HG02938 (cell line): ENCODE results near the gene CNTN5.
"Not testable (repeated sequence)": the region's sequence is repeated elsewhere in the genome, so short reads cannot be mapped to it uniquely, and the experiment has no call there.

Experiments
- ATAC-seq: cut with Tn5 transposase; IDR thresholded peaks from one replicate; pipeline ENCODE4 v1.9.1; 2021; ENCODE audit warnings: mild to moderate bottlenecking, moderate library complexity; ENCODE audit not compliant: unreplicated experiment

The CNTN5 gene

DNA sequence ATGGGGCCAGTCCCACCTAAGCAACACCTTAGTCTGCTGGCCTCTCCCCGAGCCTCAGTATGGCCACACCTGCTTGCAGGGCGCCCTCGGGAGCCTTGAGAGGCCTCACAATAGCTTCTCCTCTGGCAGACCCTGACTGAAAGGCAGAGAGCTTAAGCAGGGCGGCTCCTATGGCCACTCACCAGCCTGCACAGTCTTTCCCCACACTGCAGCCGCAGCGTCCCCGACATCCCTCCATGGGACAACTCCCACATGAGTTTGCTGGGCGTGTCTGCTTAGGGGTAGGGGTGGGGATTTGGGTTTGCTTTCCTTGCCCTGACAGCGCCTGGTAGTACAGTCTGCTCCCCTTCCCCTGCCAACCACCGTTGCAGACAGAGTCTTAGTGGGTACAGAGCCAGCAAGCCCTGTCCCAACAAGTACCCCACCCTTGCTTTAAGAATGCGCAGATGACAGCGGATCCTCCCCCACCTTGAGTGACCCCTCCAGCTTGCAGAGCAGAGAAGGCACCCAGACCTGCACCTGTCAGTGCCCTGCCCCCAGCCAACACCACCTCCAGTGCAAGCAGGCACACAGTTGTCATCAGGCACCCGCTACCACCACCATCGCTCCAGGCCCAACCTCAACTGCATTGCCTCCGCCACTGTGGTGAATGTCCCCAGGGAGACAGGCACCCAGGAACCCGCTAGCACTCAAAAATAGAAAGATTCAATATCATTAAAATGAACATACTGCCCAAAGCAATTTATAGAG lies 1252.5 kb downstream of the CNTN5 start:
- ATAC-seq = no peak

DNA sequence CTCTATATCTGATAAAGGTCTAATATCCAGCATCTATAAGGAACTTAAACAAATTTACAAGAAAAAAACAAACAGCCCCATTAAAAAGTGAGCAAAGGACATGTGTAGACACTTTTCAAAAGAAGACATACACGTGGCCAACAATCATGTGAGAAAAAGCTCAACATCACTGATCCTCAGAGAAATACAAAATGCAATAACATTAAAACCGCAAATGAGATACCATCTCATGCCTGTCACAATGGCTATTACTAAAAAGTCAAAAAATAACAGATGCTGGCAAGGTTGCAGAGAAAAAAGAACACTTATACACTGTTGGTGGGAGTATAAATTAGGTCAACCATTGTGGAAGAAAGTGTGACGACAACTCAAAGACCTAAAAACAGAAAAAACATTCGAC lies 1253.7 kb downstream of the CNTN5 start:
- ATAC-seq = not testable (repeated sequence)

DNA sequence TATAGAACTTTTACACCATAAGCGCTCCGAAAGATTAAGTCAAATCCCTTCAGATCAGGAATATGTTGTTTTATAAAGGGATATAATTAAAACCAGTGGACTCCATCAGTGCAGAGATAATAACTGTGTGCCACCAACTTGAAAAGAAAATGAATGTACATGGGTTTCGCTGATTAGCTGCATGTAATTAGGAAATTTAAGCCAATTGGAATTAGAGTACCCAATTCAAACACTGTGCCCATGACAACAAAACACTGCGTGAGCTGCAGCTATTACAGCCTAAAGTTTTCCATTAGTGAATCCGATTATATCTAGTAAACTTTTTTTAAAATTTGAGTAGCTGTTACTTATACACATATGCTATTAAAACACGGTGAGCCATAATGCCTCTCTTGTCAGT lies 1274.0 kb downstream of the CNTN5 start:
- ATAC-seq = no peak

DNA sequence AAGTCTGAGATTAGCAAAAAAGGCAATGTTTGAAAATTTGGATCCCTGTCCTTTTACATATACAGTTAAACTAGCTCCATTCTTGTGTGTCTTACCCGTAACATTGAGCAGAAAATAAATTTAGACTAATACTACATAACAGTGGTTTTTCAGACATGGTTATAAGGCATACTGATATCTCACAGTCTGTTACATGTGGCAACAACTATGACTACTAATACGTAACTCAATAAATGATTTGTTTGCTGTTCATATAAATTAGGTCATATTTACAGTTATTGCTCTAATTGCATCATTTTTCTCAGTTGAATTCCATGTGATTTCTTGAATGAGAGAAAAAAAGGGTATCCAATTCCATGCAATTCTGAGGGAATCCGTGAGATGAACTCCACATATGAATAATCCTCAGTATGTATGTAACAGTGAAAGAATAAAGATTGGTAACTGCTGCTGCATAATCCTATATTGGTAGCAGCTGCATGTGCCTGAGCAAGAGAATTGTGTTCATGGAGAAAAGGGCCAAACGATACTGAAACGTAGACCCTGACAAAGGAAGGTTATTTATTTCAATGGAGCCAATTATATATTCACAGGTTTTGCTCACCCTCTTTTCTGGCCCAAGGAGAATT lies 1275.4 kb downstream of the CNTN5 start:
- no peak for ATAC-seq

DNA sequence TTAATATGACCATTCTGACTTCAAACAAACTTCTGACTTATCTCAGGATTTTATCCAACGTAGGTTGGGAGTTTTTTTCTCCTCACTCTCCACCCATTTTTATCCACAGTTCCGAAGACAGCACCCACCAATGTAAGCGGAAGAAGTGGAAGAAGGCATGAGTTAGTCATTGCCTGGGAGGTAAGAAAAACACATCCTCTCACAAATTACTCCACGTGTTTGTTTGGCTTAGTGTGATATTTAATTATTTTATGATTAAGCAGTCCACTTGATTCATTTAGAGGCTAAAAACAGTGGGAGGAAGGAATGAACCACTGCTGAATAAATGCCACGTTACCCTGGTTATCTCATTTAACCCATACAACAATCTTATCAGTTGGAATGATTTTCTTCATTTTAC lies 1276.8 kb downstream of the CNTN5 start:
- no peak for ATAC-seq

DNA sequence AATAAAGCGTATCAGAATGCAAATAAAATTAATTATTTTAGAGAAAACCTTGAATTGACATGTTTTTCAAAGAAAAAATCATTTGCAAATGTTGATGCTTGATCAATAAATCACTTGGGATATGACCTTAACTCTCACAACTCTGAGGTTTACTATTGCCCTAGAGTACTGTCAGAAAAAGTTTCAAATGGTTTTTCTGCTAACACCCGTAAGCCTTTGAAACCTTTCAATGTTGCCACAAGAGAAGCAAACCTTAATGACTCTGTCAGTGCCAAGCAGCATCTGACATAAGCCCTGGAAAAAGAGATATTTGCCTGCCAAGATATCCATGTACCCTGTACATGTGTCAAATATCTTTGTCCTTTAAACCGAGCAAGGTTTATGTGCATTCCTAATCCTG lies 1282.1 kb downstream of the CNTN5 start:
- ATAC-seq = no peak

DNA sequence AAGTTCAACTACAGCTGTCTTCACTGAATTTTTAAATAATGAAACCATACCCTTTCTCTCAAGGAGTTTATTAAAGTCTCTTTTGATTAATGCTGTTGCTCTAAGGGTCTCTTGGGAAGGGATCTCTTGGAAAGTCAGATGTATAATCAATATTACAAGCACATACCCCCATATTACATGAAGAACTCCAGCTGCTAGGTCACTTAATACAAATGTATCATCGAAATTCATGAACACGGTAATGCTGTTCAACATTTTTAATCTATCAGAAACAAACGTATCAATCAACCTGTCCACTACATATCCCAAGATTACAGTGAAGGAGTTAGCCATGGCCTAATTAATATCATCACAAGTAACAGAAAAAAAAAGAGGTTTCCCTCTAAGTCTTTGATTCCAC lies 1283.1 kb downstream of the CNTN5 start:
- no peak for ATAC-seq

DNA sequence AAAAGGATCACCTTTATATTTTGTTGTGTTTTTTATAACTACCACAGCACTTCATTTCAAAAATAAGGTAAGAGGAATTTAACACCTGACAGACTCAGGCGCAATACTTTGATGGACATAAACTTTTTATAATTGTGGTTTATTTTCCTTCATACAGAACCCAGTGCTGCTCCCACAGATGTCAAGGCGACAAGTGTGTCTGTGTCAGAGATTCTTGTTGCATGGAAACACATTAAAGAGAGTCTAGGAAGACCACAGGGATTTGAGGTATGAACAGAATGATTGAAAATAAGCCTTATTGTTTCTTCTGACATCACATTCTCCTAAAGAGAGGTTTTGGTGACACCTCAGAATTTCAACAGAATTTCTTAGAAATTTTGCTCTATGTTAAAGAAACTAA lies 1287.5 kb downstream of the CNTN5 start:
- ATAC-seq = no peak

DNA sequence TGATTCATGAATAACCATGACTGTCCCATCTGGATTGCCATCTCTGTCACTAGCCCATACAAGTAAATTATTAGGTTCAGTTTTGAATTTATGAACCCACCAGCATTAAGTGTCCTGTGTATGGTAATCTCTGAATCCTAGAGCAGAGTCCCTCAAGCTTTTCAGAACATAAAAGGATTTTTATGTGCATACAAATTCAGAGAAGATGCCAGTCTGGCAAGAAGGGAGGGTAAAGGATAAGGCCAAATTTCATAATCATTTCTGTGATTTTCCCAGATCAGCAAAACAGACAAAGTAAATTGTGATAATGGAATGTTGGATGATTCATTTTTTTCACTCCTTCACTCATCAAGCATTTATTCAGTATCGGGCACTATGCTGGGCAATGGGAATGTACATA lies 1295.2 kb downstream of the CNTN5 start:
- no peak for ATAC-seq

DNA sequence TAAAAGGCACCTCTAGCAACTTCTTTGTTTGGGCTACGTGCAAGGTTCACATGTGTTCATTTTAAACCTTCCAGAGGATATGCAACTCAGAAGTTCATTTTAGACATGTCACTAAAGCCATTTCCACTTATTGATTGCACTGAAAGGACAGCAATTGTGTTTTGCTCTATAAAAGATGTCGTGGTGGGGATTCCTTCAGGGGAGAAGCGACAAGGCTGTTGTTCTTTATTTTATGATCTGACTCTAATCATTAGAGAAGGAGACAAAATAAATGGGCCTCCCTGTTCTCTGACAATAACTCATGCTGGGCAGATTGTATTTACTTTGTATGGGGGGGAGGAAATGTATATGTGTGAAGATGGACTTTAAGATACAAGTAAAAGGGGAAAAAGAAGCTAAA lies 1296.2 kb downstream of the CNTN5 start:
- ATAC-seq = no peak

DNA sequence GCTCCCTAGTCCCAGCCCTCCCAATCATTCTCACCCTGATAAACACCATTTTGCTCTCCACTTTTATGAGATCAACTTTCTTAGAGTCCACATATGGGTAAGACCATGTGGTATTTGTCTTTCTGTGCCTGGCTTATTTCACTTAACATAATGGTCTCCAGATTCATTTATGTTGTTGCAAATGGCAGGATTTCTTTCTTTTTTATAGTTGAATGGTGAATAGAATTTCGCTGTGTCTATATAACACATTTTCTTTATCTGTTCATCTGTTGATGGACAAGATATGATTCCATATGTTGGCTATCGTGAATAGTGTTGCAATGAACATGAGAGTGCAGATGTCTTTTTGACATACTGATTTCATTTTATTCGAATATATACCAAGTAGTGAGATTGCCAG lies 1298.9 kb downstream of the CNTN5 start:
- ATAC-seq = no peak

DNA sequence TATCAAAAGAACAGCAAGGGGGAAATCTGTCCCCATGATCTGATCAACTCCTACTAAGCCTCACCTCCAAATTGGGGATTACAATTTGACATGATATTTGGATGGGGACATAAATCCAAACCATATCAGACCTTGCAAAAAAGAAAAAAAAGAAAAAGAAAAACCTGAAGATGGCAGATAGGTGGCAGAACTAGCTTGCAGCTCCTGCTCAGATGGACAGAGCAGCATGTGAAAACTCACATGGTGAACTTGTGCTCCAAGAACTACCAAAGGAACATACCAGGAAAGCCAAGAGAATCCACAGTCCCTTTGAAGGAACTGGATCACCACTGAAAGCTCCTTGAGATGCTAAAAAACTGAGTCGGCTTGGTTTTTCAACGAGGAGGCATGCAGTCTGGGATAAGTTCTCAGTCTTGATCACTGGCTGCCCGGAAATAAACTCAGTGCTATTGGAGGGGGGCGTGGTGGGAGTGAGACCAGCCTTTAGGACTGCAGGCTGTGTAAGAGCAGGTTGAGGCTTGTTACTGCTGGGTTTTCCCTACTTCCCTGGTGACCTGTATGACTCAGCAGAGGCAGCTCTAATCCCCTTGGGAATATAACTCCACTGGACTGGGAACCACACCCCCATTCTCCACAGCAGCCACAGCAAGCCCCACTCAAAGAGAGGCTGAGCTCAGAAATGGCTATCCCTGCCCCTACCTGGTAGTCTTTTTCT lies 1308.0 kb downstream of the CNTN5 start:
- no peak for ATAC-seq

DNA sequence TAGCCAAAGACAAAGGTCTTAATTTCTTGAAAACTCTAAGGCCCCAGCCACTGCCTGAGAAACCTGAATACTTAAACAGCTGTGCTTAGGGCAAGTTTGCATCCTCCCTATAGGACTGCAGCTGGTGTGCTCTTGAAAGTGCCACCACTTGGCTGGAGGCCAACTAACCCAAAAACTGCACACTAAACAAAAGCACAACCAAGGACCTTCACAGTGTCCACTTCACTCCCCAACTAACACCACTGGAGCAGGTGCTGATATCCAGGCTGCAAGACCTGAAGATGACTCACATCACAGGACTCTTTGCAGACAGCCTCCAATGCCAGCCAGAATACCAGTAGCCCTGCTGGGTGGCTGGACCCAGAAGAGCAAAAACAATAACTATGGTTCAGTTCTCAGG lies 1308.6 kb downstream of the CNTN5 start:
- no peak for ATAC-seq

DNA sequence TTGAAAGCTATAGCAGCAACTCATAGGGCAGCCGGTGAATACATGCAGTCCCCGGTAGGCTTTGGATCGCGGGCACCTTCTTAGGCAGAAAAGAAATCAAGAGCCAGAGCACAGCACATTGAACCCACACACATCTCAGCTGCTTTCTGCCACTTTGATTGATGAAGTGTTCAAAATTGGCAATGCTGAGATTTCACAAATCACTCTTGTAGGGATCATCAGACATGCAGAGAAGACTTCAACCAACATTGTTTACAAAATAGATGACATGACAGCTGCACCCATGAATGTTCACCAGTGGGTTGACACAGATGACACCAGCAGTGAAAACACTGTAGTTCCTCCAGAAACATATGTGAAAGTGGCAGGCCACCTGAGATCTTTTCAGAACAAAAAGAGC lies 1316.1 kb downstream of the CNTN5 start:
- no peak for ATAC-seq

DNA sequence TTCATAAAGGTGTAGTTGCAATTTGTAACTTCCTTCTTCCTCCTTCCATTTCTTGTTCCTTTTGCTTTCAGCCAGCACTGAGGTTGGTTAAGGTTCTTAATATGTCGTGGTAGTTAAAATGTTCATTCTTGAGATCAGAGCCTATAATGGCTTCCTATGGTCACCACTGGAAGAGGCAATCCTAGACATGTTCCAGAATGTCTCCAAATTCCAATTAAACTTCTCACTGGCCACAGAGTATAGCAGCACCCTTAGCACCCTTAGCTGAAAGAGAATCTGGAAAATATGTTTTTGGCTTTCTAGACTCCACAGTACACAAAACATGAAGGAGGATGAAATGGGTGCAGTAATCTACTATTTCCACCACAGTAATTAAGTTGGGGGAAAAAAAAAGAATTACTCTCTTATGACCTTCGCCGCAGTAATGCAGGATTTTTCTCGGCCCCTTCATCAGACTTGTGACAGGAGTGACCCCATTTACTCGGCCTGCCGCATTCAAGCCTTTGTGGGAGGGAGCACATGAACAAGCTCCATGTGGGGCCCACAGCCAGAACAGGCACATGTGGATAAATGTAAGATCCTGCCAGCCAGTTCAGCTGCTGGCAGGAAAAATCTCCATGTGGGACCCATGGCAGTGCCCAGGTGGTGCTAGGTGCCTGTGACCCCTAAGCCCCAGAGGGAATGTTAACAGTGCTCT lies 1317.5 kb downstream of the CNTN5 start:
- ATAC-seq = no peak

DNA sequence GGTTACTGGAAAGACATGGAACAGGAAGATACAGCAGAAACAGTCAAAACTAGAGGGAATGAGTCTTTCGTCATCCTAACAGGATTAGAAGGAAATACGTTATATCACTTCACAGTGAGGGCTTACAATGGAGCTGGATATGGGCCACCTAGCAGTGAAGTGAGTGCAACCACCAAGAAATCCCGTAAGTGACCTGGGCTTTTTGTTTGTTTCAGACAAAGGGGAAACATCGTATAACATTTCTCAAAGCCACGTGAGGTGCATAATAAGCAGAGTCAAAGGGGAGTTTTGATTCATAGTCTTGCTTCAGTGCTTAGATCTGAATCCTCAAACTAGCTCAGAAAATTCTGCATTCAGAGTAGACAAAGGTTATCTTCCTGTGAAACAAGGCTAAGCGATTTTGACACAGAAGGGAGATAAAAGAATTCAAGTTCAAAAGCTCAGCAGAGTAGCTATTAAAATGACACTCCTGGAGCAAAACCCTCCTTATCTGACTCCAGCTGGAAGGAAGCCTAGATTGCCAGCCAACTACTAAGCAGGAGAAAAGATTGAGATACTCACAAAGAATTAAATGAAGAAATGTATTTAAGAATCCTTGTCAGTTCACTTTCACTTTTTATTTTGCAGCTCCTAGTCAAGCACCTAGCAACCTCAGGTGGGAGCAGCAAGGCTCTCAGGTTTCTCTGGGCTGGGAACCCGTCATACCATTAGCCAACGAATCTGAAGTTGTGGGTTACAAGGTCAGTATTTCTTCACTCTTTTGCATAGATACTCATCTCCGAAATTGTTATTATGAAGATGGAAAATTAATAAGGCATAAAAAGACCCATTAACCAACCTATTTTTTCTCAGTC lies 1319.9 kb downstream of the CNTN5 start:
- no peak for ATAC-seq

DNA sequence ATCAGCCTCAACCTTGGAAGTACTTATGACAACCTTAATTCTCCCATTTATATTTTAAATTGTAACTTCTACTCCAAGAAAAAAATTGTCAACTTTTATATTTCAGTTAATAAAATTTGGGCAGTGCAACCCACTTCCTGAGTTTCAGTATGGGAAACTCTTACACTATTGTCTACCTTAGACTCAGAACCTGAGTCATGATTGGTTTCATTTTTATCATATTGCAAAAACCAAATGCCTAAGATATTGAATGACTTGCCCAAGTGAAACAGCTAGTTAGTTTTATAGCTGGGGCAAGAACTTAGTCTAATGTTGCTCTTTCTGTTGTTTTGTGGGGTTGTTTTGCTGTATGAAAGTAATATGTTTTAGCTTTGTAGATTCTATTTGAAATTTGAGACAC lies 1332.3 kb downstream of the CNTN5 start:
- ATAC-seq = no peak

DNA sequence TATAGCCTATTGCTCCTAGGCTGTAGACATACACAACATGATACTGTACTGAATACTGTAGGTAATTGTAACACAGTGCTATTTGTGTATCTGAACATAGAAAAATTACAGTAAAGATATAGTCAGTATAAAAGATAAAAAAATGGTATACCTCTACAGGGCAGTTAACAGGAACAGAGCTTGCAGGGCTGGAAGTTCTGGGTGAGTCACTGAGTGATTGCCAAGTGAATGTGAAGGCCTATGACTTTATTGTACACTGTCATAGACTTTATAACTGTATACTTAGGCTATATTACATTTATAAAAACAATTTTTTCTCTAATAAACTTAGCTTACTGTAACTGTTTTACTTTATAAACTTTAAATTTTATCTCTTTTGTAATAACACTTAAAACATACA lies 1334.0 kb downstream of the CNTN5 start:
- ATAC-seq = no peak

DNA sequence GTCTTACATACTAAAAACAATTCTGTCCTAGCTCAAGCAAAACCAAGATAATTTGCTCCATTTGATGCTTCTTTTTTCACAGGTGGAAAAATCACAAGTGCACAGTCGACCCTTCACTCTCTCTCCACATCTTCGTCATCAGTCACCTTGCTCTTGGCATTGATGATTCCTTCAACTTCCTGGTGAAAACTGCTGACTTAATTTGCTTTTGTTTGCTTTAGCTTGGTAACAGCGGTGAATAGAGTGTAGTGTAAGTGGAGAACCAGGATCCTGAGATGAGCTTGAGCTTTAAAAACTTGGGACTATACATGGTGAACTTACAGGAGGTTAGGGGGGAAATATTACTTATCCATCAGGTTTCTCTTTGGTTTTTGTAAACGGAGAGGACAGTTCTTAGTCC lies 1335.3 kb downstream of the CNTN5 start:
- no peak for ATAC-seq

DNA sequence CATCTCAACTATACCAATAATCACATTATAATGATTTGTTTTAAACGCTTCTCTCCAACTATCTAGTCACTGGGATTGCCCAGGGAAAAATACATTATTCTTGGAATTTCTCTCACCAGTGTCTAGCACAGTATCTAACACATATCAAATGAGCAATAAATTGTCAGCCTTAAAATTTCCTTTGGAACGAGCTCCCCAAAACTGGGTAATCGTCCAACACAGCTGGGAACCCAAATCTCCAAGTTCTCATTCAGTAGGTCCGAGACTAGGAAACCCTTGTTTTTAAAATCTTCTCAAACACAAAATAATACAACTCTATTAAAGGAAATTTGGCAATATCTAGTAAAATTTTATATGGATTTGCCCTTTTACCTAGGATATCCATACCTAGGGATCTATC lies 1338.5 kb downstream of the CNTN5 start:
- ATAC-seq = no peak

DNA sequence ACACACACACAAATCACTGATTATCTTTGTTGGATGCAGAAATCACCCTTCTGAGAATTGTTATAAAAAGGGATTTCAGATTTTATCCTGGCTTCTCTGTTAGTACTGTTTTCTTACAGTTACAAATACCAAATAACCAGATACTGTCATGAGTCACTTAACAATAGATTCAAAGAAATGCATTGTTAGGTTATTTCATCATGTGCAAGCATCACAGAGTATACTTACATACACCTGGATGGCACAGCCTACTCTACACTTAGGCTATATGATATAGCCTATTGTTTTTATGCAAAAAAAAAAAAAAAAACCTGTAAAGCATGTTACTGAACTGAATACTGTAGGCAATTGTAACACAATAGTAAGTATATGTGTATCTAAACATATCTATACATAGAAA lies 1347.1 kb downstream of the CNTN5 start:
- ATAC-seq = no peak
